ENCODE data around the gene ZXDB.
"Not testable (repeated sequence)": the region's sequence is repeated elsewhere in the genome, so short reads cannot be mapped to it uniquely, and the experiment has no call there.

Gene ZXDB

DNA sequence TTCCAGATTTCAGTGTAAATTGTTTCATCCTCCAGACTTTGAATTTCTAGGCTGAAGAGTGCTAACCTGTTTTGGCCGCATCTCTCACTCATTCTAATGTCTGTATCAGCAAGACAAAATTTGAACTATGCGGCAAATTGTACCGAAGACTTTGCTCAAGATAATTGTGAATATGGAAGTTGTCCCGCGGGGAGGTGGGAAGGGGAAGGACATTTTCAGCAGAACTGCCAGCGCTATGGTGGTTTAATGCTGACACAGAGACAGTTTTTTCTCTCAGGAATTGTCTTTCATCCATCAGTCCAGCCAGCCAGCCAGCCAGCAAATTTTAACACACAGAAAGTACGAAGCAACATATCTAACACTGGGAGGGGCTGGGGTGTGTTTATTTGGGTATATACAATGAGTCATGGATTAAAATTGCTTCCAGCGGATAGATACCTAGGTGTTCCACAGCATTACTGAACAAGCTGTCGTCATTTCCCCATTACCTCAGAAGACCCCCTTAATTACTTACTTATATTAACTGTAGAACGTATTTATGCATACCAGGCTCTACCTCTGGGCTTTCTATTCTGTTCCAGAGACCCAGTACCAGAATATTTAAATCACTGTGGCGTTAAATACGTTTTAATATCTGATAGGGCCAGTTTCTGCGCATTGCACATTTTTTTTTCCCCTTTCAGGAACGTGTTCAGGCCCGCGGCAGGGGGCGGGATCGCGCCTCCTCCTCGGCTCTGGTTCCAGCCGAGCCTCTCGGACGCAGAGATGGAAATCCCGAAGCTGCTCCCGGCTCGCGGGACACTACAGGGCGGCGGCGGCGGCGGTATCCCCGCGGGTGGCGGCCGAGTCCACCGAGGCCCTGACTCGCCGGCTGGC lies at the start of gene ZXDB:
TSS of gene ZXDB (plus strand) at position 728 of the 876 bp plus-strand sequence. CDS start at position 766, 38 bp downstream.
- peak; percentile 12 for DNase-seq

DNA sequence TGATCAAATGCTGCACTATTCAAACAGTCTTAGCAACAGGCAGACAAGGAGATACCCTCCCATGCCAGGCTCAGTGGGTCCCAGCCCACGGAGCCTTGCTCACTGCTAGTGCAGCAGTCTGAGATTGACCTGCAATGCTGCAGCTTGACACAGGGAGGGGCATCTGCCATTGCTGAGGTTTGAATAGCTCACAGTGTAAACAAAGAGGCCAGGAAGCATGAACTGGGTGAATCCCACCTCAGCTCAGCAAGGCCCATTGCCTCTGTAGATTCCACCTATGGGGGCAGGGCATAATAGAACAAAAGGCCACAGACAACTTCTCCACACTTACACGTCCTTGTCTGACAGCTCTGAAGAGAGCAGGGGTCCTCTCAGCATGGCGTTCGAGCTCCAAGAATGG lies 26.6 kb upstream of the ZXDB start:
- no peak for DNase-seq

DNA sequence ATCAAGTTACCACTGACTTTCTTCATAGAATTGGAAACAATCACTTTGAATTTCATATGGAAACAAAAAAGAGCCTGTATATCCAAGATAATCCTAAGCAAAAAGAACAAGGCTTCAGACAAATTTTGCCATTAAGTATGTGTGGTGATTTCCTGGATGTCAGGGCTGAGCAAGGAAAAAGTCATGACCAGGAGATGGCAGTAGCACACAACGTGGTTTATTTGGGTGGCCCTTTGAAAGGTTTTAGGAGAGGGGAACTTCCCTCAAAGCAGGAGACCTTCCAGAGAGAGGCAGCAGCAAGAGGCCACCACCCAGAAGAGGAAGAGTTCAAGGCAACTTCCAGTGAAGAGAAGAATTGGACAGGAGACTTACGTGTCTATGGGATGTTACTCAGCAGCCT lies 18.1 kb upstream of the ZXDB start:
- peak; percentile 8 for DNase-seq

DNA sequence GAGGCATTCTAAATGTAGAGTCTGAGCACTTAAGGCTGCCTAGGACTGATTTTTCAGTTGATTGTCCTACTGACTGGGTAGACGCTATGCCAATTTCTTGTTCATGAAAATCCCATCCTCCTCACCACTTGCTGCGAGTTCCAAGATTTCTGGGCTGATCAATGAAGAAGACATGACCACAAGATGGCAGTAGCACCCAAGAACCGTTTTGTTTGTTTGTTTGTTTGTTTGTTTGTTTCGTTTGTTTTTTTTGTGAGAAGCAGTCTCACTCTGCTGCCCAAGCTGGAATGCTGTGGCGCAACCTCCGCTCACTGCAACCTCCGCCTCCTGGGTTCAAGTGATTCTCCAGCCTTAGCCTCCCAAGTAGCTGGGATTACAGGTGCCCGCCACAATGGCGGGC lies 8.9 kb upstream of the ZXDB start:
- not testable (repeated sequence) for DNase-seq

DNA sequence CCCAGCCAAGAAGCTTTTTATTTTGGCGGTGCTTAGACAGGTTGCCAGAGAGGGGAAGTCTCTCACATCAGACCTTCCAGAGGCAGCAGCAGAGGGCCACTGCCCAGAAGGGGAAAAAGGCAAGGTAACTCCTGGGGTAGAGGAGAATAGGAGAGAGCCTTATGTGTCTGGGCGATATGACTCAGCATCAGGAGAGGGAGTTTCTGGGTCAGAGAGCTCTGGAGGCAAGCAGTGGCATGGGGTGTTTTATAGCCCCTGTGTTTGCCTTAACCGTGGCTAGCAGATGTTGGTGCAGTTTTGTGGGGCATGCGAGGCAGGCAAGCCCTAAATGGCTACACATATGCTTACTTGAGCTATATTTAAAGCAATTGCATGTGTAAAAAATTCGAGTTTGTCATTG lies 8.3 kb upstream of the ZXDB start:
- no peak for DNase-seq

DNA sequence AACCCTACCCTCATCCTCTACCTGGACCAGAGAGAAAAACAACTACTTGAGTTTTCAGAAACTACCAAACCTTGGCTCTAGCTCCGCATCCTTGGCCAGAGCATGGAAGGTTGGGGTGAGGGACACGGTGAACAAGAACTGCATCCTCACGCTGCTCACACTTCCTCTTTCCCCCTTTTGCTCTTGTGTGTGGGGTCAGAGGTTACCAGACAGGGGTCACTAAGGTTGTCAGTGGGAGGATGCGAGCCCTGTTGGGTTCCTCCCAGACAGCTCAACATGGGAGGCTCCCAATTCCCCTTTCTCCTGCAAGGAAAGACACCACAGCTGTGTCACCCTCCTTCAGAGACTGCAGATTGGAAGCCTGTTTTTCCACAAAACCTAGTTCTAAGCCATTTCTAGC lies 5.5 kb upstream of the ZXDB start:
- DNase-seq: no peak

DNA sequence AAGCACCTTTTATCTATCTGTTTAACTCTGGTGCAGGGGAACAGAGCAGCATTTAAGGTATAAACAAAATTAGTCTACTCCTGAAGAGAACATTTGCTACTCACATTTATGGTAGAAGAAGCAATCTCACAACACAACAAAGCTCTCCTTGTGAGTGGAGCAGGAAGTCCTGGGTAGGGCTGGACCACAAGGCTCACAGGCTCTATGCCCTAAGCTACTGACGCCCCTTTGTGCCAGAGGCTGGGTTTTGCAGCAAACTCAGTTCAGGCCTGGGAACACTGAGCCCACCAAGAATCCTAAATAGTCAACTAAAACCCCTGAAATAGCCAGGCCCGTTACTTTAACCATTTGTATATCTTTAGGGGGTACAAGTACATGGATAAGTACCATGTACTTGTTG lies 4.7 kb upstream of the ZXDB start:
- no peak for DNase-seq

DNA sequence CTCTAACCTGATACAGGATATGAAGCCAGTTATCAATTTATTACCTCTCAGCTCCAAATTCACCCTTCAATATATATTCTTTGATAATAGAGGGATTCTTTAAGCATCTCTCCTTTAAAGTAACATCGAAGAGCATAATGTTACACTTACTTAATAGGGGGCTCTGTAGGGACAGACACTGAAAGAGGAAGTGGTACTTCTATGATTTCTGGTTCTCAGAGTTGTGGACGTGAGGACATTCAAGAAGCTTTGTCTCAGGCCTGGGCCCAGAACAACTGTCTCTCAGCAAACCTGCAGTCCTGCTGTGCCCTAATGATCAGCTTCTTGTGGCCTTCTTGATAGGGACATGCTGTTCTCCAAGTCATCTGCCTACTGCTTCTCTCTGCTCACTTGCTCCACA lies 4.2 kb upstream of the ZXDB start:
- no peak for DNase-seq

DNA sequence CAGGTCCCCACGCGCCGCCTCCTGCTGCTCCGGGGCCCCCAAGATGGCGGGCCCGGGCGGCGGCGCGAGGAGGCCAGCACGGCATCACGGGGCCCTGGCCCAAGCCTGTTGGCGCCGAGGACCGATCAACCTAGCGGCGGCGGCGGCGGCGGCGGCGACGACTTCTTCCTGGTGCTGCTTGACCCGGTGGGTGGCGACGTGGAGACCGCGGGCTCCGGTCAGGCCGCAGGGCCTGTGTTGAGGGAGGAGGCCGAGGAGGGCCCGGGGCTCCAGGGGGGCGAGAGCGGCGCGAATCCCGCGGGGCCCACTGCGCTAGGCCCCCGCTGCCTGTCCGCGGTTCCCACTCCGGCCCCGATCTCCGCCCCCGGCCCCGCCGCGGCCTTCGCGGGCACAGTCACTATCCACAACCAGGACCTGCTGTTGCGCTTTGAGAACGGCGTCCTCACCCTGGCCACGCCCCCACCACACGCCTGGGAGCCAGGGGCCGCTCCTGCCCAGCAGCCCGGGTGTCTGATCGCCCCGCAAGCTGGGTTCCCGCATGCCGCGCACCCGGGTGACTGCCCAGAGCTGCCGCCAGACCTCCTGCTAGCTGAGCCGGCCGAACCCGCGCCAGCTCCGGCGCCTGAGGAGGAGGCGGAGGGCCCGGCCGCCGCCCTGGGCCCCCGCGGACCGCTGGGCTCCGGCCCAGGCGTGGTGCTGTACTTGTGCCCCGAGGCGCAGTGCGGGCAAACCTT lies 516 bp downstream of the ZXDB start:
- DNase-seq: peak; percentile 11

DNA sequence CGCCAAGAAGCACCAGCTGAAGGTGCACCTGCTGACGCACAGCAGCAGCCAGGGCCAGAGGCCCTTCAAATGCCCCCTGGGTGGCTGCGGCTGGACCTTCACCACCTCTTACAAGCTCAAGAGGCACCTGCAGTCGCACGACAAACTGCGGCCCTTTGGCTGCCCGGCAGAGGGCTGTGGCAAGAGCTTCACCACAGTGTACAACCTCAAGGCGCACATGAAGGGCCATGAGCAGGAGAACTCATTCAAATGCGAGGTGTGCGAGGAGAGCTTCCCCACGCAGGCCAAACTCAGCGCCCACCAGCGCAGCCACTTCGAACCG lies 1.0 kb downstream of the ZXDB start:
- peak; percentile 4 for DNase-seq

DNA sequence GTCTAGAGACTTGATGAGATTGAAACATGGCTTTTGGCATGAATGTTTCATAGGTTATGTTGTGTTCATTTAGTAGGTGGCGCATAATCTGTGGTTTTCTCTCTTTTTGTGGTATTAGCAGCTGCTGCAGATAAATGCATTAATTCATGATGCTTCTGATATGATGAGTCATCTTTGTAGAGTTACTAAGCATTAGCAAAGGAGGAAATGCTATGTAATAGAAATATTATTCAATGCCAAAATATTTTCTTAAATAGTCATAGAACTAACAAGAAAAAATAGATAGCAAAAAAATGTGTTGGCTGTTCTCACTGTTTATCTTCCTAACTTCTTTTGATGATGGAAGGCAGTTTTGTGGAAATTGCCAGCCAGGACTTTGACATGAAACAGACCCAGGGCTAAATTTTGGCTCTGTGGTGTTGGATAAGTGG lies 3.6 kb downstream of the ZXDB start:
- DNase-seq: no peak

DNA sequence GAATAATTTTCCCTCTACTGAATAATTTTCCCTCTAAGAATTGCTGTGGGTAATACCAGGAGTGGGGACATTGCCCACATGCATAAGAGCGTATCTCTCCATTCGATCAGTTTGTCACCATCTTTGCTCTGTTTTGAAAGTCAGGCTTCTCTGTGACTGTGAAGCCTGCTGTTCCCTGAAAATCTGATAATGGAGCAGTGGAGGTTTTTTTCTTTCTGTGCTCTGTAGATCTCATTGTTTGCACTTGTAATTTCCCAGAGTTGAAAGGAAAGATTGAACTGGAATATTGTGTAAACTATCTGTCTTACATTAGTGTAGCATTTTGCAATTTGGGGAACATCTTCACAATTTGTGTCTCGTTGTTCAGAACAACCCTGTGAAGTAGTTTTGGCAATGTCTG lies 4.3 kb downstream of the ZXDB start:
- DNase-seq: no peak

DNA sequence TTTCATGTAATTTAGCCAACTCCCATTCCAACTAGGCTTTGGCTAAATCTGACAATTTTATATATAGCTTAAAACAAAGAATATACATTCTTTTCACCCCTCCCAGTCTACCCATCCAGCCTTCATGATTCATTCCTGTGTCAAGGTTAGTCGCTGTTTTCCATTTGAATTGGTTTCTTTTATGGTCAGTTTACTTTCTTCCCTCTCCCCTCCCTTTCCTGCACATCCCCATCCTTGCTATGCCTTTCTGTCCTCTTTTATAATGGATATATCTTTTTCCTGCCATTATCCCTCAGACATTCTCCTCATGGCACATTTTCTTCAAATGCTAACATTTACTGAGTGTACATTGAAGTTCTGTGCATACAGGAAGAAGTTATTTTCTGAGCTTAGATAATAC lies 4.7 kb downstream of the ZXDB start:
- no peak for DNase-seq

DNA sequence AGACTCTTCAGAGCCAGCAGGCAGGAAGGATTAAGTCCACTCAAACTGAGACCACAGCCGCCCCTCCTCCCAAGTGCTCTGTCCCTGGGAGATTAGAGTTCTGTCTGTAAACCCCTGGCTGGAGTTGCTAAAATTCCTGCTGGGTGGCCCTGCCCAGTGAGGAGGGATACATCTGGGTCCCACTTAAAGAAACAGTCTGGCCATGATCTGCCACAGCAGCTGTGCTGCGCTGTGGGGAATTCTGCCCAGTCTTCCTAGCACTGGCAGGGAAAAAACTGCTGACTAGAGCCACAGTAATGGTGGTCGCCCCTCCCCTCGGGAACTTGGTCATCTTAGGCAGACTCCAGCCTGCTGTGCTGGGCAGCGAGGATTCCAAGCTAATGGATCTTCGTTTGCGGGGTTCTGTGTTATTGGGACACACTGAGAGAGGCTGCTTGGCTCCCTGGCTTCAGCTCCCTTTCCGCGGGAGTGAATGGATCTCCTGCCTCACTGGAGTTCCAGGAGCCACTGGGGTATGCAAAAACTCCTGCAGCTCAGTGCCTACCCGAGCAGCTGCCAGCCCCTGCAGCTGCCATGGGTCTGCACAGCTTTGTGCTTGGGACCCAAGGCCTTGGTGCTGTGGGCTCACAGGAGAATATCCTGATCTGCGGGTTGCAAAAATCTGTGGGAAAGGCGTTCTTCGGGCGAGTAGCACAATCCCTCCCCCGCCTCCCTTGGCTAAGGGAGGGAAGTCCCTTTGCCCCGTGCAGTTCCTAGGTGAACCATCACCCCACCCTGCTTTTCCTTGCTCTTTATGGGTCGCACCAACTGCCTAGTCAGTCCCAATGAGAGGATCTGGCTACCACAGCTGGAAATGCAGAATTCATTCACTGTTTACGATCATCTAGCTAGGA lies 15.7 kb downstream of the ZXDB start:
- no peak for DNase-seq

DNA sequence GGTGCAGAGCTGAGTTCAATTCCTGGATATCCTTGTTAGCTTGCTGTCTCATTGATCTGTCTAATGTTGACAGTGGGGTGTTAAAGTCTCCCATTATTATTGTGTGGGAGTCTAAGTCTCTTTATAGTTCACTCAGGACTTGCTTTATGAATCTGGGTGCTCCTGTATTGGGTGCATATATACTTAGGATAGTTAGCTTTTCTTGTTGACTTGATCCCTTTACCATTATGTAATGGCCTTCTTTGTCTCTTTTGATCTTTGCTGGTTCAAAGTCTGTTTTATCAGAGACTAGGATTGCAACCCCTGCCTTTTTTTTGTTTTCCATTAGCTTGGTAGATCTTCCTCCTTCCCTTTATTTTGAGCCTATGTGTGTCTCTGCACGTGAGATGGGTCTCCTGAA lies 21.5 kb downstream of the ZXDB start:
- DNase-seq: not testable (repeated sequence)

DNA sequence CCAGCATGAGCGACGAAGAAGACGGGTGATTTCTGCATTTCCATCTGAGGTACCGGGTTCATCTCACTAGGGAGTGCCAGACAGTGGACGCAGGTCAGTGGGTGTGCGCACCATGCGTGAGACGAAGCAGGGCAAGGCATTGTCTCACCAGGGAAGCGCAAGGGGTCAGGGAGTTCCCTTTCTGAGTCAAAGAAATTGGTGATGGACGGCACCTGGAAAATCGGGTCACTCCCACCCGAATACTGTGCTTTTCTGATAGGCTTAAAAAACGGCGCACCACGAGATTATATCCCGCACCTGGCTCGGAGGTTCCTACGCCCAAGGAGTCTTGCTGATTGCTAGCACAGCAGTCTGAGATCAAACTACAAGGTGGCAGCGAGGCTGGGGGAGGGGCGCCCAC lies 37.6 kb downstream of the ZXDB start:
- DNase-seq: not testable (repeated sequence)

DNA sequence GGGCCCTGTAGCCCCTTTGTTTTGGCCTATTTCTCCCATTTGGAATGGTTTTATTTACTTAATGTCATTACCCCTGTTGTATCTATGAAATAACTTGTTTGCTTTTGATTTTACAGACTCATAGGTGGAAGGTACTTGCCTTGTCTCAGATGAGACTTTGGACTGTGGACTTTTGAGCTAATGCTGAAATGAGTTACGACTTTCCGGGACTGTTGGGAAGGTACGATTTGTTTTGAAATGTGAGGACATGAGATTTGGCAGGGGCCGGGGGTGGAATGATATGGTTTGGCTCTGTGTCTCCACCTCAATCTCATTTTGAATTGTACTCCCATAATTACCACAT lies 48.8 kb downstream of the ZXDB start:
- DNase-seq: no peak

DNA sequence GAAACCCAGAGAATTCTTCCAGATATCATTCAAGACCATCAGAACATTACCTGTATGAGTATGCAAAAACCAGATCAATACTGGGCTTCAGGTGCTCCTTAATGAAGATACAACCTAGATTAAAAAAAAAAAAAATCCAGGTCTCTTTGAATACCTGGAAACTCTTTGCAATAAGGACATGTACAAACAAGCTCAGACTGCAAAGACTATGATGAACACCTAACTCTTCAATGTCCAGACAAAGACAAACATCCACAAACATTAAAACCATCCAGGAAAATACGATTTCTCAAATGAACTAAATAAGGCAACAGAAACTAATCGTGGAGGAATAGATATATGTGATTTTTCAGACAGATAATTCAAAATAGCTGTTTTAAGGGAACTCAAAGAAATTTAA lies 49.5 kb downstream of the ZXDB start:
- no peak for DNase-seq

DNA sequence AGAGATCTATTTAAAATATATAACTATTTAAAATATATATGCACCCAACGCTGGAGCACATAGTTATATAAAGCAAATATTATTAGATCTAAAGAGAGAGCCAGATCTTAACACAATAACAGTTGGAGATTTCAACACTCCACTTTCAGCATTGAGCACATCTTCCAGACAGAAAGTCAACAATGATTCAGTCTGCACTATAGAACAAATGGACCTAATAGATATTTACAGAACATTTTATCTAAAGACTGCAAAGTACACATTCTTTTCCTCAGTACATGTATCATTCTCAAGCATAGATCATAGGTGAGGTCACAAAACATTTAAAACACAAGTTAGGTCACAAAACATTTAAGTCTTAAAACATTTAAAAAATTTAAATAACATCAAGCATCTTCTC lies 51.9 kb downstream of the ZXDB start:
- no peak for DNase-seq

DNA sequence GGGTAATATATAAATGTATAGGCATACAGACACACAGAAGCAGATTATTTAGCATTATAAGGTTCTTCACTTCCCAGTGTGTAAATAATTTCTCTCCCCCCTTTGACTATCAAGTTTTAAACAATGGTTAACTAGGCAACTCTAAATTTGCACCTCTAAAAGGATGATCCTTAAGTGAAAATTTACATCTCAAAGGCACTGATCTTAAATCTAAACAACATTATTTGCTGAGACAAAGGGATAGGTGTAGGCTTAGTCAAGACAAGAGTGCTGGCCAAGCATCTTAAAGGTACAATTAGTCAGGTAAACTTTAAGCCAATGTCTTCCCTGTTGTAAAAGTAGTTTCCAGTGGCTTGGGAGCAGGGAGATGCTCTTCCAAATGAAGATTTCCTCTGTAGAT lies 55.2 kb downstream of the ZXDB start:
- no peak for DNase-seq

All from stimulated activated CD4-positive, alpha-beta T cell treated with anti-CD3 and anti-CD28 coated beads, Interleukin-4, amount 100 ng/mL, for 24 hours (primary cell).